Stimulated activated CD4-positive, alpha-beta T cell treated with anti-CD3 and anti-CD28 coated beads, Interleukin-2, amount 100 ng/mL, for 48 hours (primary cell): ENCODE results near the gene KCNIP4.

Experiments
- DNase-seq, 2 donors: peaks; one replicate each; pipeline ENCODE4 v3.0.0-alpha.2; 2020

The KCNIP4 gene

GRCh38 chr4:21139327-21139726, 809.2 kb downstream of the KCNIP4 start:
- DNase-seq = no peak

DNA sequence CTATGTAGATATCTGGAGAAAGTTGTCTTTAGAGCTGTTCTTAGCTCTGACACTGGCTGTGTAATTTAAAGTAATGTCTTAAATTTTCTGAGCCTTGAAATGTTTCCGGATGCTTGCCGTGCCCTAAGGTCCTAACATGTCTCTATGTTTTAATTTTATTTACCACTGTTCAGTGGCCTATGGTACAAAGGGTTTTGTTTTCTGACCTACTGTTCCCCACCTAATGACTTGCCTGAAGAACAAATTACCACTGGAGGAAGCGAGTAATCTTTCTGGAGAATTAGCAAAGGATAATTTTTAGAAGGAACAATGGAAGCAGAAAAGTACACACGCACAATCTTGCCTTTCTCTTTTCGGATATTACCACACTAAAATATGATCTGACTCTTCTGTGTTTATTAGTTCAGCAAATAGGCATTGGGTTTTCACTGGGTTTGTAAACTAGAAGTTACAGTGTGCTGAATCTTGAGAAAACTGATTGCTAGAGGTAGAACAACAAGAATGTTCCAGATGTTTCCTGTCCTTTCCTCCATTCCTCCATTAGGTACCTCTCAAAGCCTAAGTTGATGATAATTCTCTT, 812.4 kb downstream of the KCNIP4 start:
- no peak for DNase-seq

- DNase-seq = no peak
These were observed 813.6 kb downstream of the KCNIP4 start for GRCh38 chr4:21134994-21135393.

- no peak for DNase-seq
These were observed 818.0 kb downstream of the KCNIP4 start for GRCh38 chr4:21130606-21131005.

- DNase-seq = no peak
These were observed 822.5 kb downstream of the KCNIP4 start for GRCh38 chr4:21126014-21126512.

GRCh38 chr4:21118301-21118700, 830.3 kb downstream of the KCNIP4 start:
- DNase-seq = no peak

- DNase-seq = no peak
These were observed 830.9 kb downstream of the KCNIP4 start for GRCh38 chr4:21117541-21118180.

GRCh38 chr4:21113496-21114223, 834.9 kb downstream of the KCNIP4 start:
- no peak for DNase-seq

GRCh38 chr4:21102667-21103066, 845.9 kb downstream of the KCNIP4 start:
- DNase-seq = no peak

DNA sequence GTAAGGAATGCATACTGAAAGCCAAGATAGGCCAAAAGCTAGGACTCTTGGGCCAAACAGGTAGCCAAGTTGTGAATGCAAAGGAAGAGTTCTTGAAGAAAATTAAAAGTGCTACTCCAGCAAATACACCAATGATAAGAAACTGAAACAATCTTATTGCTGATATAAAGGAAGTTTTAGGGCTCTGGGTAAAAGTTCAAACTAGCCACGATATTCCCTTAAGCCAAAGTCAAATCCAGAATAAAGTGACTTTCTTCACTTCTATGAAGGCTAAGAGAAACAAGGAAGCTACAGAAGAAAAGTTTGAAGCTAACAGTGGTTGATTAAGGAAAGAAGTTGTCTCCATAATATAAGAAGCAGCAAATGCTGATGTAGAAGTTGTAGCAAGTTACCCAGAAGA, 850.7 kb downstream of the KCNIP4 start:
- DNase-seq = no peak

- no peak for DNase-seq
These were observed 851.5 kb downstream of the KCNIP4 start for GRCh38 chr4:21097026-21097425.

- no peak for DNase-seq
These were observed 856.0 kb downstream of the KCNIP4 start for GRCh38 chr4:21092531-21092930.

- no peak for DNase-seq
These were observed 858.4 kb downstream of the KCNIP4 start for GRCh38 chr4:21090094-21090666.

DNA sequence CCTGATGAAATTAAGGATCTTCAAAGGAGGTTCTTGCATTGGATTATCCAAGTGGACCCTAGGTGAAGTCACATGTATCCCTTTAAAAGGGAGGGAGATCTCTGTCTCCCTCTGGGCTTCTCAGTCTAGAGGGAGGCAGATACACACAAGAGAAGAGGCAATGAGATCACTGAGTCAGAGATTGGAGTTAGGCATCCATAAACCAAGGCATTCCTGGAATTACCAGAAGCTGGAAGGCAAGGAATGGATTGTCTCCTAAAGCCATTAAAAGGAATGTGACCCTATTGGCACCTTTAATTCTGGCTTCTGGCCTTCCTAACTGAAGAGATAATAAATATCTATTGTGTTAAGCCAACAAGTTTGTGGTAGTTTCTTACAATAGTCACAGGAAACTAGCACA, 865.2 kb downstream of the KCNIP4 start:
- no peak for DNase-seq

DNA sequence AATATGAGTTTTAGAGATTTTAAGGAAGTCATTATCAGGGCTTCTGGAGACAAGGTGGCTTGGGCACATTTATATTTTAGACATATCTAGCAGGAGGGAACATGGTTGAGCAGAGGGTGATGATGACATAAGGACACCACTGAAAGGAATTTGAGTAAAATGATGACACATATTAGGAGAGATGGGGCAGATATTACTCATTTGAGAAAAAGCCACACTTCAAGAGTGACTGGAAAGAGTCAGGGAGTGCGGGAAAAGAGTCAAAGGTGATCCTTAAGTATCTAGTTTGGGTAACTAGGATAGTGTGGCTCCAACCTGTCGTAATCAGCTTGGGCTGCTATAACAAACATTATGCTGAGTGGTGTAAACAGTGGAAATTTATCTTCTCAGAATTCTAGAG, 870.6 kb downstream of the KCNIP4 start:
- no peak for DNase-seq

DNA sequence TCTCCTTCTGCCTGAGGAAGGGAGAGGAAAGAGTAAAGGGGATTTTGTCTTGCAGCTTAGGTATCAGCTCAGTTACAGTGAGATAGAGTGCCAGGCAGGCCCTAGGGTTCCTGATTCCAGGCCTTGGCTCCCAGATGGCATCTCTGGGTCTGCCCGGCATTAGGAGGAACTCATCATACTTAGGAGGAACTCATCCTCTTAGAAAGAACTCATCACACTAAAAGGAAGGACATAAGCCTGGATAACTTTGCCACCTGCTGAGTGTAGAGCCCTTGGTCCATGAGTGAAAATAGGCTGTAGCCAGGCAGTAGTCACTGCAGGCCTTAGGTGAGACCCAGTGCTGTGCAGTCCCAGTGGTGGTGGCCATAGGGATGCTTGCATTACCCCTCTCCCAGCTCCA, 881.2 kb downstream of the KCNIP4 start:
- no peak for DNase-seq

DNA sequence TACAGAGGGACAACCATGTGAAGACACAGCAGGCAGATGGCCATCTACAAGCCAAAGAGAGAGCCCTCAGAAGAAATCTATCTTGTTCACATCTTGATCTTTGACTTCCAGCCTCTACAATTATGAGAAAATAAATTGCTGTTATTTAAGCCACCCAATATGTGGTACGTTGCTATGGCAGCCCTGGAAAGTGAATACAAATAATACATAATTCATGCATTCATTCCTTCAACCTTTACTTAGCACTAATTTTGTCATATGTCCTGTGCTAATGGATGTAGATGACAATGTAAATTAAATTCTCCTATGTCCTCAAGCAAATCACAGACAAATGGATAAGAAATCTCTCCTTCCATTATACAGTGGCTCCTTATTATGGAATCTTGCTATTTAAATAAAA, 886.7 kb downstream of the KCNIP4 start:
- no peak for DNase-seq

GRCh38 chr4:21046141-21046540, 902.4 kb downstream of the KCNIP4 start:
- DNase-seq = no peak

DNA sequence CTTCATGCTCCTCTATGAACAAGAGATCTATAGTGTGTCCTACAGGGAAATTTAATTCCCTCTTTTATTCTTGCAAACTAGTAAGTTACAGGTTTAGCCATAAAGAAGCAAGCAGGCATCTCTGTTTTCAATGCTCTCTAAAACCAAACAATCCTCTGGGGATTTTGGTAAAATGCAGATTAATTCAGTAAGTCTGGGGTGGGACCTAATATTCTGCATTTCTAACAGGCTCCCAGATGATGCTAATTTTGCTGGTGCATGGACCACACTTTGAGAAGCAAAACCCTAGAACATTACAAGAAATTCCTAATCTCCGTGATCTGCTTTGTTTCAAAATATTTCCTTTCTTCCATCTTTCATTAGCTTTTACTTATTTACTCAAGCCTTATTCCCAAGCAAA, 903.5 kb downstream of the KCNIP4 start:
- no peak for DNase-seq

DNA sequence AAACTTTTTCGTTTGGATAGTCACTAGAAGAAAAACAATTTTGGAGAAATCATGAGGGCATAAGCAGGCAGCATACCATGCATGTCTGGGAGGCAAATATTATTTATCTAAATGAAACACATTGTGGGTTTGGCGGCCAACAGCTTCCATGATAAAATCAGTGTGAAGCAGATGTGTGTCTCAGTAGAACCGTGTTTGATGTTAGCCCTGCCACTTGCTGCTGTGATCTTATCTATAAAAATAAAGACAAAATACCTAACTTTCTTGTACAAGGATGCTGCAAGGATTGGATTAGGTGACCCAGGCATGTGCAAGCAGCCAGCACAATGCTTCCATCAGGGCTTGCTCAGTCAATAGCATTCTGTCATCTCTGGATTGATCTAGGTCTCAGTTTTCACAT, 906.9 kb downstream of the KCNIP4 start:
- DNase-seq = no peak

DNA sequence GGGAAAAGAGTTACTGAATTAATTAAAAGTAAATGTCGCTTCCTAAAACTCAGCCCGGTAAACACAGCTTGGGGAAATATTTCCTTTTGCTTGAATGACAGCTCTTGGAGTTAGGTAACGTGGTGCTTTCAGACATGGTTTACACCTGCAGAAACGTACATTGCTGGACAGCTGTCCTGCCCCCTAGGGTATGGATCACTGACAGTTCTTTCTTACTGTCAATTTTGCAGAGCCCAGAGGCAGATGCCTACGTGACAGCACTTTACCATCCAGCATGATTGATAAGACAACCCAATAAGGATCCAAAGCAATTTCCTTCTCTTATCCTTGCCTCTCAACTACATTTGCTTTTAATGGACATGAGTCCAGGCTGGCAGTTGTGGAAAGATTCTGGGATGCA, 913.8 kb downstream of the KCNIP4 start:
- DNase-seq = no peak

DNA sequence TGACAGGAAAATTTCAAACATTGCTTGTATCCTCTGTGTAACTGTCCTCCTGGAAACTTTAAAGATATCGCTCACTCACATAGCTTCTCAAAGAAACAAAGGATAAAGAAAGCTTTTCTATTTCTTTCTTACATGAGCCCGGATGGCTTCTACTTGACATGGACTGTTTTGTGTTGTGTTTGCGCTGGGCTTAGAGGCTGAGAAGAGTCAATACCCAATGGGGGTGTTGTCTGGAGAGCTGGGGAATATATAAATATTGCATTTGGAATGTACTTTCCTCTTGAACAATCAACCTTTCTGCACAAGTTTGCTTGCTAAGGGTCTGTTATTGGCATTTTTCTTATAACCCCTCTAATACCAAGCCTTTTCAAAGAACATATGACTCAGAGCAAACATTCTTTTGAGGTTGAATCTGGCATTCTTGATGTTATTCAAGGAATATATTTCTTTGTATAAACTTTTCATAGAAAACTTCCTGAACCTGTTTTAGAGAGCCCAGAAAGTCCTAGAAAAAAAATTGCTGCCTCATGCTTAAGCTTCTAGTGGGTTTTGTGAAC, 916.4 kb downstream of the KCNIP4 start:
- DNase-seq = no peak

- no peak for DNase-seq
These were observed 929.8 kb downstream of the KCNIP4 start for GRCh38 chr4:21018817-21019216.

DNA sequence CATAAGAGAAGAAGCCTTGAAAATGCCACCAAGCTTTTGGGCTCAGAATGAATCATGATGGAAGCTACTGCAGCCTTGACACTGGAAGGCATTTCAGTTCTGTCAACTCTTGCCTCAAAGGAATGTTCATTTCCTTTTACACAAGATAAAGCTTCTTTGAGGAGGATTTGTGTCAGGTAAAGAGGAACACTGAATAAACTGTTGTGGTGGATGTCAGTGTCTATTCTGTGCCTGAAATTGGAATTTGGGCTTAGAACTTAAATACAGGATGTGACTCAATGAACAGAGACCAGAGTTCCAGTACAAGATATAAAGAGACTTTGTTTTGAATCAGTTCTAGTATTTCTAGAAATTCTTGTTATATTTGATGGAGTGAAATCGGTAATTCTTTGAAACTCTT, 935.1 kb downstream of the KCNIP4 start:
- no peak for DNase-seq
